Loucy (cell line): ENCODE results near the gene CDH4.

ENCODE experiments used
- H2AFZ ChIP-seq: fragments of 200-600 bp; sonication (generic); 2 replicates; pipeline ENCODE4 v1.6.0; 2016; ENCODE audit warnings: antibody characterized with exemption, mild to moderate bottlenecking, low read length, moderate library complexity
- H3F3A ChIP-seq: fragments of 200-600 bp; 2 replicates; pipeline ENCODE4 v1.6.0; 2016; ENCODE audit warnings: antibody characterized with exemption, low read depth, mild to moderate bottlenecking
- H3K27me3 ChIP-seq: fragments of 200-600 bp; sonication (generic); 2 replicates; pipeline ENCODE4 v1.6.1; 2014; ENCODE audit warnings: low read length, mild to moderate bottlenecking; ENCODE audit not compliant: insufficient read depth, poor library complexity, severe bottlenecking
- H3K36me3 ChIP-seq: fragments of 200-600 bp; sonication (generic); 2 replicates; pipeline ENCODE4 v1.6.1; 2016; ENCODE audit warnings: low read length; ENCODE audit not compliant: insufficient read depth
- H3K4me1 ChIP-seq: fragments of 200-600 bp; sonication (generic); 2 replicates; pipeline ENCODE4 v1.5.1; 2014; ENCODE audit warnings: low read length, mild to moderate bottlenecking; ENCODE audit not compliant: insufficient read depth, poor library complexity, severe bottlenecking
- H3K4me2 ChIP-seq: fragments of 200-600 bp; sonication (generic); 2 replicates; pipeline ENCODE4 v1.6.0; 2014; ENCODE audit warnings: antibody characterized with exemption, low read length, low read depth, mild to moderate bottlenecking; ENCODE audit not compliant: poor library complexity, severe bottlenecking
- H3K4me3 ChIP-seq: fragments of 200-600 bp; sonication (generic); 2 replicates; pipeline ENCODE4 v1.5.1; 2014; ENCODE audit warnings: low read length, mild to moderate bottlenecking, mixed read lengths; ENCODE audit not compliant: poor library complexity, severe bottlenecking
- H3K79me2 ChIP-seq: fragments of 200-600 bp; sonication (generic); 2 replicates; pipeline ENCODE4 v1.6.1; 2014; ENCODE audit warnings: low read length; ENCODE audit not compliant: insufficient read depth
- H3K9ac ChIP-seq: fragments of 200-600 bp; sonication (generic); 2 replicates; pipeline ENCODE4 v1.6.0; 2014; ENCODE audit warnings: mild to moderate bottlenecking, low read depth, low read length, moderate library complexity; ENCODE audit not compliant: poor library complexity, severe bottlenecking
- H3K9me2 ChIP-seq: fragments of 200-600 bp; sonication (generic); replicated peaks from 2 replicates; pipeline ENCODE4 v1.6.1; 2016; ENCODE audit warnings: low read depth, low read length, mixed read lengths
- H3K9me3 ChIP-seq: fragments of 200-600 bp; sonication (generic); 2 replicates; pipeline ENCODE4 v1.6.1; 2014; ENCODE audit warnings: mild to moderate bottlenecking, antibody characterized with exemption, low read length, low read depth; ENCODE audit not compliant: insufficient read depth
- H4K20me1 ChIP-seq: fragments of 200-600 bp; sonication (generic); 2 replicates; pipeline ENCODE4 v1.6.0; 2014; ENCODE audit warnings: antibody characterized with exemption, low read length, mild to moderate bottlenecking; ENCODE audit not compliant: insufficient read depth, poor library complexity, severe bottlenecking
- CTCF ChIP-seq: fragments of 200-600 bp; sonication (generic); conservative IDR thresholded peaks from 2 replicates; pipeline ENCODE4 v1.5.1; 2014; ENCODE audit warnings: mild to moderate bottlenecking, antibody characterized with exemption, low read length
- EZH2phosphoT487 ChIP-seq: fragments of 200-600 bp; IDR thresholded peaks from 2 replicates; pipeline ENCODE4 v1.6.1; 2018; ENCODE audit warnings: antibody characterized with exemption, mild to moderate bottlenecking, moderate library complexity, borderline replicate concordance

The CDH4 gene

GRCh38 chr20:61440548-61441055 lies 188.5 kb downstream of the CDH4 start:
- Histone ChIP-seq H3K4me1 (peaks cover 27% of the 10 kb centered on the region), H3K27me3 (no peaks in the 10 kb centered on the region), H3K9ac (no peak overlapping the region), H3K4me2 (no peak overlapping the region), H2AFZ (no peak overlapping the region), H3K9me2 (no peaks in the 10 kb centered on the region), H3F3A (no peaks in the 10 kb centered on the region), H3K79me2 (no peaks in the 10 kb centered on the region), H3K4me3 (no peak overlapping the region), H3K9me3 (no peaks in the 10 kb centered on the region), H4K20me1 (no peaks in the 10 kb centered on the region), H3K36me3 (no peaks in the 10 kb centered on the region)
- TF ChIP-seq EZH2phosphoT487 = no peak
- no peak for TF ChIP-seq CTCF

- Histone ChIP-seq H4K20me1 (no peaks in the 10 kb centered on the region), H3K27me3 (no peaks in the 10 kb centered on the region)
Measured at GRCh38 chr20:61441537-61441936, 189.5 kb downstream of the CDH4 start.

GRCh38 chr20:61442075-61442670 lies 190.1 kb downstream of the CDH4 start:
- Histone ChIP-seq H3K9ac (no peak overlapping the region), H3F3A (no peaks in the 10 kb centered on the region), H3K9me3 (no peaks in the 10 kb centered on the region), H3K9me2 (no peaks in the 10 kb centered on the region), H4K20me1 (no peaks in the 10 kb centered on the region), H3K79me2 (no peaks in the 10 kb centered on the region), H3K36me3 (no peaks in the 10 kb centered on the region), H2AFZ (no peak overlapping the region), H3K4me3 (no peak overlapping the region), H3K4me1 (peaks cover 16% of the 10 kb centered on the region), H3K27me3 (no peaks in the 10 kb centered on the region), H3K4me2 (no peak overlapping the region)
- TF ChIP-seq EZH2phosphoT487 = no peak

More at GRCh38 chr20:61441537-61441936, 189.5 kb downstream of the CDH4 start:
- Histone ChIP-seq H3K4me1 (peaks cover 22% of the 10 kb centered on the region), H3K79me2 (no peaks in the 10 kb centered on the region), H2AFZ (no peak overlapping the region), H3K4me2 (no peak overlapping the region), H3K9me2 (no peaks in the 10 kb centered on the region), H3K36me3 (no peaks in the 10 kb centered on the region), H3K4me3 (no peak overlapping the region), H3K9me3 (no peaks in the 10 kb centered on the region), H3K9ac (no peak overlapping the region), H3F3A (no peaks in the 10 kb centered on the region)
- TF ChIP-seq EZH2phosphoT487 = no peak
- no peak for TF ChIP-seq CTCF

- Histone ChIP-seq H3K9ac (no peak overlapping the region), H3K27me3 (no peaks in the 10 kb centered on the region), H3K79me2 (no peaks in the 10 kb centered on the region), H3K4me1 (peaks cover 10% of the 10 kb centered on the region), H3K4me3 (no peak overlapping the region), H2AFZ (no peak overlapping the region), H3K36me3 (no peaks in the 10 kb centered on the region), H3K9me2 (no peaks in the 10 kb centered on the region), H3K9me3 (no peaks in the 10 kb centered on the region), H3K4me2 (no peak overlapping the region), H4K20me1 (no peaks in the 10 kb centered on the region), H3F3A (no peaks in the 10 kb centered on the region)
- no peak for TF ChIP-seq CTCF
- TF ChIP-seq EZH2phosphoT487 = no peak
Measured at GRCh38 chr20:61442718-61443117, 190.7 kb downstream of the CDH4 start.
